Type B pancreatic cell (in vitro differentiated cells): Measurements from ENCODE around the gene MPP2. TPM values are rescaled to one million over a fixed set of nuclear protein-coding genes. Genes with fewer than 3 reads are reported as not detected.

ENCODE experiments used
- DNase-seq: peaks from one replicate; pipeline ENCODE4 v3.0.0; 2021; ENCODE audit warnings: mixed read lengths; ENCODE audit not compliant: unreplicated experiment; ENCODE audit errors: extremely low spot score
- H3K27ac Mint-ChIP-seq: 2 replicates; pipeline ENCODE4 v1.8.0; 2021; ENCODE audit warnings: mild to moderate bottlenecking, mixed read lengths
- H3K27me3 Mint-ChIP-seq: 2 replicates; pipeline ENCODE4 v1.8.0; 2021; ENCODE audit warnings: mixed read lengths
- H3K36me3 Mint-ChIP-seq: 2 replicates; pipeline ENCODE4 v1.8.0; 2021; ENCODE audit warnings: mixed read lengths
- H3K4me1 Mint-ChIP-seq: one replicate; pipeline ENCODE4 v1.8.0; 2021; ENCODE audit warnings: mixed read lengths; ENCODE audit not compliant: unreplicated experiment
- H3K4me3 Mint-ChIP-seq: 2 replicates; pipeline ENCODE4 v1.8.0; 2021; ENCODE audit warnings: mild to moderate bottlenecking, mixed read lengths
- H3K9me3 Mint-ChIP-seq: 2 replicates; pipeline ENCODE4 v1.8.0; 2021; ENCODE audit warnings: mixed read lengths
- CTCF ChIP-seq: fragments of 200-600 bp; sonication (generic); conservative IDR thresholded peaks from 2 replicates; pipeline ENCODE4 v1.5.0; 2021; ENCODE audit warnings: antibody characterized with exemption, mild to moderate bottlenecking
- total RNA-seq: library from RNA; stranded (reverse); gene quantifications from 2 replicates; pipeline ENCODE4 v1.2.1, GENCODE V29; 2021; ENCODE audit warnings: low replicate concordance

The MPP2 gene
- total RNA-seq, 1 donor from 2014 or later = 18.5 TPM

GRCh38 chr17:43834106-43834505 lies 73.2 kb downstream of the MPP2 start:
- no peak for DNase-seq
- H3K9me3 Mint-ChIP-seq = peaks cover 5% of the 10 kb centered on the region
- H3K27me3 Mint-ChIP-seq = peaks cover 26% of the 10 kb centered on the region
- peaks cover 7% of the 10 kb centered on the region for H3K4me1 Mint-ChIP-seq
- no peak overlapping the region for H3K27ac Mint-ChIP-seq
- no peaks in the 10 kb centered on the region for H3K36me3 Mint-ChIP-seq
- peak overlapping the region; percentile 91 for H3K4me3 Mint-ChIP-seq
- TF ChIP-seq CTCF = no peak

GRCh38 chr17:43832976-43833829 lies 74.1 kb downstream of the MPP2 start, which contains the start of gene MPP3:
Gene MPP3 (minus strand): TSS chr17:43833146. CDS start chr17:43831906, 1,240 bp downstream.
- Mint-ChIP-seq H3K27ac (peak within 1 kb of the TSS; percentile 83), H3K27me3 (peaks cover 26% of the 10 kb centered on the region), H3K4me3 (peak within 1 kb of the TSS; percentile 91), H3K36me3 (no peaks in the 10 kb centered on the region), H3K9me3 (peaks cover 5% of the 10 kb centered on the region), H3K4me1 (peaks cover 7% of the 10 kb centered on the region)
- no peak for TF ChIP-seq CTCF
- no peak for DNase-seq

- Mint-ChIP-seq H3K36me3 (no peaks in the 10 kb centered on the region), H3K27me3 (peaks cover 26% of the 10 kb centered on the region), H3K9me3 (peaks cover 5% of the 10 kb centered on the region), H3K27ac (no peak overlapping the region), H3K4me3 (peak overlapping the region; percentile 86), H3K4me1 (peaks cover 7% of the 10 kb centered on the region)
- DNase-seq = no peak
- no peak for TF ChIP-seq CTCF
These were observed 75.0 kb downstream of the MPP2 start for GRCh38 chr17:43832168-43832975.

GRCh38 chr17:43831633-43832032 lies 75.7 kb downstream of the MPP2 start:
- Mint-ChIP-seq H3K27ac (no peak overlapping the region), H3K9me3 (peaks cover 5% of the 10 kb centered on the region), H3K36me3 (no peaks in the 10 kb centered on the region), H3K4me3 (peak overlapping the region; percentile 86), H3K4me1 (peaks cover 7% of the 10 kb centered on the region), H3K27me3 (peaks cover 26% of the 10 kb centered on the region)
- no peak for DNase-seq
- TF ChIP-seq CTCF = no peak

GRCh38 chr17:43830510-43831140 lies 76.7 kb downstream of the MPP2 start:
- peaks cover 5% of the 10 kb centered on the region for H3K9me3 Mint-ChIP-seq
- no peaks in the 10 kb centered on the region for H3K36me3 Mint-ChIP-seq
- H3K4me3 Mint-ChIP-seq = peak overlapping the region; percentile 71
- peaks cover 21% of the 10 kb centered on the region for H3K27me3 Mint-ChIP-seq
- H3K27ac Mint-ChIP-seq = no peak overlapping the region
- TF ChIP-seq CTCF = no peak
- peaks cover 7% of the 10 kb centered on the region for H3K4me1 Mint-ChIP-seq
- DNase-seq = no peak
